HCT116 (cell line): ENCODE data around the gene EEA1.
A peak's percentile ranks its signal among the peaks of the same experiment; 100 is the strongest.

ENCODE experiments used
- EGR1 ChIP-seq: IDR thresholded peaks from 2 replicates; pipeline ENCODE4 v1.6.1; 2012; ENCODE audit warnings: low read depth
- EZH2 ChIP-seq: fragments of 200-600 bp; sonication (generic); IDR thresholded peaks from 2 replicates; pipeline ENCODE4 v1.6.1; 2017; ENCODE audit warnings: antibody characterized with exemption, mixed run types
- EZH2phosphoT487 ChIP-seq: fragments of 200-600 bp; IDR thresholded peaks from 2 replicates; pipeline ENCODE4 v1.6.1; 2018; ENCODE audit warnings: antibody characterized with exemption, borderline replicate concordance
- JUND ChIP-seq: IDR thresholded peaks from 2 replicates; pipeline ENCODE4 v1.6.1; 2012
- POLR2A ChIP-seq: IDR thresholded peaks from 2 replicates; pipeline ENCODE4 v1.7.0; 2011; ENCODE audit warnings: borderline replicate concordance; ENCODE audit not compliant: insufficient read depth, insufficient read length; ENCODE audit errors: extremely low read depth
- POLR2AphosphoS5 ChIP-seq: IDR thresholded peaks from 2 replicates; pipeline ENCODE4 v1.6.1; 2011; ENCODE audit warnings: mild to moderate bottlenecking, low read depth, low read length, moderate library complexity
- SIN3A ChIP-seq: IDR thresholded peaks from 2 replicates; pipeline ENCODE4 v1.6.1; 2012; ENCODE audit warnings: low read depth
- SRF ChIP-seq: IDR thresholded peaks from 2 replicates; pipeline ENCODE4 v1.6.1; 2012; ENCODE audit warnings: low read depth
- ZNF274 ChIP-seq: fragments of 200-500 bp; sonication (Bioruptor generic); IDR thresholded peaks from 2 replicates; pipeline ENCODE4 v1.6.1; 2014; ENCODE audit warnings: mild to moderate bottlenecking, low read depth, low read length, inconsistent platforms
- TF ChIP-seq, protein P1 (sequence below), 3 experiments: fragments of 200-600 bp in 1 of 3; sonication (generic) in 1 of 3; IDR thresholded peaks in 2 of 3; conservative IDR thresholded peaks in 1 of 3; 2 replicates each; pipeline ENCODE4 v1.5.1; 2012 to 2017; ENCODE audit warnings: low read depth in 2 of 3, low read length in 2 of 3, antibody characterized with exemption in 1 of 3, borderline replicate concordance in 1 of 3, control low read depth in 1 of 3, mild to moderate bottlenecking in 1 of 3, mixed read lengths in 1 of 3, mixed run types in 1 of 3, moderate library complexity in 1 of 3; ENCODE audit not compliant: insufficient read depth in 1 of 3

DNA sequence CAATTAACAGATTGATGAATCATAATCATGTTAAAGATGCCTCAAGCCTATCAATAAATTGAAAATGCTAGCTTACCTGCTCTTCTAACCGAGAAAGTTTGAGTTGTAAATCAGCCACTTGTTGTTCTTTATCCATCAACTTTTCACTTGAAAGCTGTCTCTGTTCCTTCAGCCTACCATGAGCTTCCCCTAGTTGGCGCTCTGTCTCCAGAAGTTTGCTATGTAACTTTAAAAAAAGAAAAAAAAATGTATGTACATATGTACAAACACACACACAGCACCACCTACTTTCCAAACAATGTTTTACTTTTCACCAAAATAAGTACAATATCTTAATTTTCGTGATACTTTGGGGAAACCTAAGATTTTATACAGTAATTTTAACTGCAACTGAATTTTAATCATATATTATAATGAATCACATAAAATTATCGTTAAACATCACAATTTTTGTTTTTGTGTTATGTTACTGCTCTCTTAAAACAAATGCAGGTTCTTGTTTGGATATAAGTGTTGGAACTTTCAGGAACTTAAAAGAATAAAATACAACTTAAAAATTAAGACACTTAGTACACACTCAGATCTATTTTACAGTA, 101.2 kb downstream of the EEA1 start:
- no peak for TF ChIP-seq POLR2AphosphoS5
- no peak for TF ChIP-seq ZNF274
- no peak for TF ChIP-seq SRF
- no peak for TF ChIP-seq SIN3A
- TF ChIP-seq, protein P1, sequence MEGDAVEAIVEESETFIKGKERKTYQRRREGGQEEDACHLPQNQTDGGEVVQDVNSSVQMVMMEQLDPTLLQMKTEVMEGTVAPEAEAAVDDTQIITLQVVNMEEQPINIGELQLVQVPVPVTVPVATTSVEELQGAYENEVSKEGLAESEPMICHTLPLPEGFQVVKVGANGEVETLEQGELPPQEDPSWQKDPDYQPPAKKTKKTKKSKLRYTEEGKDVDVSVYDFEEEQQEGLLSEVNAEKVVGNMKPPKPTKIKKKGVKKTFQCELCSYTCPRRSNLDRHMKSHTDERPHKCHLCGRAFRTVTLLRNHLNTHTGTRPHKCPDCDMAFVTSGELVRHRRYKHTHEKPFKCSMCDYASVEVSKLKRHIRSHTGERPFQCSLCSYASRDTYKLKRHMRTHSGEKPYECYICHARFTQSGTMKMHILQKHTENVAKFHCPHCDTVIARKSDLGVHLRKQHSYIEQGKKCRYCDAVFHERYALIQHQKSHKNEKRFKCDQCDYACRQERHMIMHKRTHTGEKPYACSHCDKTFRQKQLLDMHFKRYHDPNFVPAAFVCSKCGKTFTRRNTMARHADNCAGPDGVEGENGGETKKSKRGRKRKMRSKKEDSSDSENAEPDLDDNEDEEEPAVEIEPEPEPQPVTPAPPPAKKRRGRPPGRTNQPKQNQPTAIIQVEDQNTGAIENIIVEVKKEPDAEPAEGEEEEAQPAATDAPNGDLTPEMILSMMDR (IDR thresholded peaks at IDR 0.05 in 2 of 3, conservative IDR thresholded peaks at IDR 0.05 in 1 of 3; ENCODE audit: borderline replicate concordance in 1 of 3, insufficient read depth in 1 of 3, low read depth in 2 of 3, low read length in 2 of 3), result peak; percentile 77 to 91 (median 87); a peak in 5 of 6 replicates
- TF ChIP-seq POLR2A, result no peak
- no peak for TF ChIP-seq EGR1
- no peak for TF ChIP-seq EZH2
- no peak for TF ChIP-seq EZH2phosphoT487
- no peak for TF ChIP-seq JUND
